ENCODE measurements around the gene PHIP.

PHIP gene

DNA sequence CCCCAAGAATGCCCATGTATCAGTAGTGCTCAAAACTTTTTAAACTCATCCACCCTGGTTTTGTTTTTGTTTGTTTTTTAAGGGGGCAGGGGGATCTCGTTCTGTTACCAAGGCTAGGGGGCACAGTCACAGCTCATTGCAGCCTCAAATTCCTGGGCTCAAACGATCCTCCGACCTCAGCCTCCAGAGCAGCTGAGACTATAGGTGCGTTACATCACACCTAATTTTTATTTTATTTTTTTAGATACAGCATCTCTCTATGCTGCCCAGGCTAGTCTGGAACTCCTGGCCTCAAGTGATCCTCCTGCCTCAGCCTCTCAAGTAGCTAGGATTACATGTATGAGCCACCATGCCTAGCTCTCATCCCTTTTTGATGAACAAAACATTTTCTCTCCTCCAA is 11.2 kb downstream of the PHIP start:
- DNase-seq: no peak

DNA sequence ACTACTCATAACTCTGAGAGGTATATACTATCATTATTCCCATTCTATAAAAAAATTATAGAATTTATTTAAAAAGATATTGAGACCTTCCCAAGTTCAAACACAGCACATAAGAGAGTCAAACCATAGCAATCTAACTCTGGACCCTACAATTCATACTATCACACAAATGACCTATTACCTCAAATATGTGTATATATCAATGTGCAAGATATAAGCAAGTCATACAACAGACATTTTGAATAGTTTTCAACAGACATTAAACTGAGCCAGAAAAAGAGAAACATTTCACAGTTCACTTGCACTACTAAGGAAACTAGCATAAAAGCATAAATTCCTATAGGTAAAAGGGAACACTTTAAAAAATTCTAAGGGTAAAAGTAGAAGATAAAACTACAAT is 11.7 kb downstream of the PHIP start:
- DNase-seq: no peak

DNA sequence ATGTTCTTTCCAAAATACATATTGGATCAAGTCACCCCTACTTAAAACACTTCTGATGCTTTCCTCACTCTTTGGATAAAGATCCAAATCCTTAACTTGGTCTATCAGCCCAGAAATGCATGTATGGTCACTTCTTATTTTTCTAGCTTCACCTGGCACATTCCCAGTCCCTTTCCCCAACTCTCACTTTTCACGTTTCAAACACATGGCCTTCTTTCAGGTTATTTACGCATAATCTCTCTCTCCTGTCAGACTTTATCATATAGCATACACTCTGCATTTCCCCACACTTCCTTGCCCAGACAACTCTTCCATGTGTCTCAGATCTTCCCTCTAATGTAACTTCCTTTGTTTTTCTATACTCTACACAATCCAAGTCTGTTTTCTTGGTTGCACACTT is 12.8 kb downstream of the PHIP start:
- DNase-seq: no peak

DNA sequence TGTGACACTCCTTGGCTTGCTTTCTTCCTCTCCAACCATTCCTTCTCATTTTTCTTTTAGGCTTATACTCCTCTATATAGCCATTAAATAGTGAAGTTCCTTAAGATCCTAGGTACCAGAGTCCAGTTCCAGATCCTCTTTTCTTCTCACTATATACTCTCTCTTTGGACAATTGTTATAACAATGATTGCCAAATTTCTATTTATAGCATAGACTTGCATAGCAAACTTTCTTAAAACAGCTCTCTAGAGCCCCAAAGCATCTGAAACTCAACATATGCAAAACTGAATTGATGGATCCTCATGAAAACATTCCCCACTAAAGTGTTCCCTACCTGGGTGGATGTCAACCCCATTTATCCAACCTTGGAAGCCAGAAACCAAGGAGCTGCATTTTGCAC is 13.4 kb downstream of the PHIP start:
- no peak for DNase-seq

DNA sequence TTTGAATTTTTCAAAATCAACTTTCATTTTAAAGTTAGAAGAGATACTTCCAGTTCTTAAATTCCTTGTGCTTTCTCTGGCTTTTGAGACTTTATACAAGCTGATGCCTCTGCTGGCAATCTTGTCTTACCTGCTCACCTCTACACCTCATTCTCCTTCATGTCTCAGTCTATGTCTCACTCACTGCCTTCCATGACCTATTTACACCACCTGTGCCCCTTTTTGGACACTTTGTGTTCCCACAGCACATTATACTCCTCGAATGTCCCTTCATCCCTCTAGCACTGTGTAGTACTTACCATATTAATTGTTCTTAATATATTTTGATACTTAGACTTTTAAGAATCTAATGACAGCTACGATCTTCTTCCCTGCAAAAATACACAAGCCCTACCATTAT is 15.3 kb downstream of the PHIP start:
- no peak for DNase-seq

DNA sequence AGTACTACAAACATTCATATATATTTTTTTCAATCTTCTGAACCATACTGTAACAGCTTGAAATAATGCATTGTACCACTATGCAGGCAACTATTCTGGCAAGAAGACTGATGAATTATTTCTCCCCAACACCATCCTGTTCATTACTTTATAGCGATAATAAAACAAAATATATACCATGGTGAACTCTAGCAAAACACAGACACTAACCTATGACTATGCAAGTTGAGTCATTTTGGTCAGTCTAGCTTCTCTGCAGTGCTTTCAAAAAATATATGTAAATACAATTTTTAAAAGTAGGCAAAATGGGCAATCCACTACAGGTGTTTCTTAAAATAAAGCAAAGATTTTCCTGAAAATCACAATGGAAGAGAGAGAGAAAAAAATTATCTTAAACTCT is 20.3 kb downstream of the PHIP start:
- DNase-seq: no peak

DNA sequence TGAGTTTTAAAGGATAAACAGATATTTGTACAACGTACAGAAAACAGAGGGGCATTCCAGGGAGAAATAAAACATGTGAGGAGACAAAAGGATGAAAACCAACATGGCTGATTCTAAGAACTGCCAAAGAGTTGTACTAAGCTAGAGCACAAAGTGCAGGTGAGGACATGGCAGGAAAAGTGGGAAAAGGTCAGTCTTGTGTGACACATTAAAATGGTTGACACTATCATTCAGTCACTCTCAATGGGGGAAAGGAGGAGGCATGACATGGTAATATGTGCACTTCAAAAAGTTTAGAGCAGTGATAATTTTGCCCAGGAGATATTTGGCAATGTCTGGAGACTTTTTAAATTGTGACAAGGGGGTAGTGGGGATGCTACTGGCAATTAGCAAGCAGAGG is 21.8 kb downstream of the PHIP start:
- DNase-seq: no peak

DNA sequence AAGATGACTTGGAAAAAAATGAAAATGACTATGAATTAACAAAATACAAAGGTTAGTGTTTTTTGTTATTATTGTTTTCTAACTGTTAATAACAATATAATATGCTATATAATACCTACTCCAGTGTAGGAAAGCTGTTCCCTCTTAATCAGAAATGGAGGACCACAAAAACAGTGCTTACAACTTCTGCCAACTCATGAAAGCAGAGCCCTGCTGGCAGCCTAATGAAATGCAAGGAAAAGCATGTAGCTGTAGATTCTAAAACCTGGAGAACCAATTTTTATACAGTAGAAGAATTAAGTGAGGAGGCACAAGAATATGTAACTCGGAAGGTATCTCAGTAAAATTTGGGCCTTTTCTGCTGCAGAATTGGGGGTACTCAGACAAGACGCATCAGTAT is 29.4 kb downstream of the PHIP start:
- no peak for DNase-seq

DNA sequence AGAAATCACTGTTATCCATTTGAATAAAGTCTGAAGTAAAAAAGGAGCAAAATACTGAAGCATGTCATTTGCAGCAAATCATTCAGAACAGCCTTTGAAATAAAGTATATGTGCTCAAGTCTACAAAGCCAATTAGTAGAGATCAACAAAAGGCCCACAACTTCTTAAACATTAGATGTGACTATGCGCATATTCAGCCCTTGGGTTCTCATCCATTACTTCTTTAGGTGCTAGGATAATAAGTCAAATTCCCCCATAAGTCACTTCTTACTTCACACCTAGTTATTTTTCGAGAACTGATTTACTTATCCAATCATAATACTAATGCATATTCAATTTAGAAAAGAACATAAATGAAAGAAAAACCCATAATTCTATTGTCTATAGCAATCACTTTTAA is 31.0 kb downstream of the PHIP start:
- no peak for DNase-seq

DNA sequence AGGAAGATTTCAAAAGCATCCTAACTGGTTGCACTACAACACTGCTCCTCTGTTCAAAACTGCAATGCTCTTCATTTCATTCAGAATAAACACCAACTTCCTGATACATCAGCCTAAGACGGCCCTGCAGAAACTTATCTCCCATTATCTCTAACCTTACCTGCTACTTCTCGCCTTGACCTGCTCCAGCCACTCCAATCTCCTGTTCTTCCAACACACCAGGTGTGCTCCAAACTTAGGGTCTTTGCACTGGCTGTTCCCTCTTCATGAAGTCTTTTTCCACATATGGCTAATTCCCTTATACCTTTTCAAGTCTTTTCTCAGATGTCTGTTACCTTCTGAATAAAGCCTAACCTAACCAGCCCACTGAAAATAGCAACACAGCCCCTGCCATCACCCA is 32.1 kb downstream of the PHIP start:
- DNase-seq: no peak

DNA sequence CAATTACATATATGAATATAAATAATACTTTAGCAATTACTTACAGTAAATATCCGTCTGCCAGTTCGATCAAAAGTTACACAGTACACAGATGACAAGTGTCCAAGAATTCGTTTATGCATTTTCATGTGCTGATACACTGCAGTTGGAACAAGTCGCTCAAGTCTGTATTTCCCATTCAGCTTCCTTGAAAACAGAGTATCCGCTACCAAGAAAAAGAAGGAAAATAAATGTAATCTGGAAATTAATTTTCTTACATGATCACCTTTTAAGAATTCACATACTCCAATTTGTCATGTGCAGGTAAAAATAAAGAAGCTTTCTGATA is 35.3 kb downstream of the PHIP start:
- DNase-seq: no peak

DNA sequence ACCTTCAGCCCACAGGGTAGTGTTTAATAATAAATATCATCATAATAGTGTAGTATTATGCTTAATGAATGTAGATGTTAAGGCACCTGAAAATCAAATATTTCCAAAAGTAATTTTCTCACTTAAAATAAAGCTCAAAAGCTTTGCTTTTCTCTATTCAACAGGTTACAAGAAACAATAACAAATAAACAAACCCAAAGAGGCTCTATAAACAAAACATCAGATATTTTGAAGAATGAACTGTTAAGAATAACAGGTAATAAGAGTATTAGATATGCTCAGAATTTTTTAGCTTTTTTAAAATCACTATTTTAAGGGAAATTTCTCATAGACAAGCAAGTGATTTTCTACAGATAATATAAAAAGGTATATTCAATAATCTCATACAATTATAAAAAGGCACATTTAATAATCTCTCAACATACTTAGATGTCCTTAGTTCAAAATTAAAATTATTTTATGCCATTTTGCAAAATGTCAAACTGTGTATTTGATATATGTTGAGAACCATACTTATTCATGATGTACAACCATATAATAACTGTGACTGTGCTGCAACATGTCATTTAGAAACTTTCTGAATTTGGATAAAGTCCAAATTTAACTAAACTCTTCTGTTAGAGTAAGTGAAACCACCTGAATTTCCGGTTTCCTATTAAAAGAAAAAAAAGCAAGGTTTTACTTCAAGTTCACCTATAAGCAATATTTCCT is 35.8 kb downstream of the PHIP start:
- DNase-seq: no peak

DNA sequence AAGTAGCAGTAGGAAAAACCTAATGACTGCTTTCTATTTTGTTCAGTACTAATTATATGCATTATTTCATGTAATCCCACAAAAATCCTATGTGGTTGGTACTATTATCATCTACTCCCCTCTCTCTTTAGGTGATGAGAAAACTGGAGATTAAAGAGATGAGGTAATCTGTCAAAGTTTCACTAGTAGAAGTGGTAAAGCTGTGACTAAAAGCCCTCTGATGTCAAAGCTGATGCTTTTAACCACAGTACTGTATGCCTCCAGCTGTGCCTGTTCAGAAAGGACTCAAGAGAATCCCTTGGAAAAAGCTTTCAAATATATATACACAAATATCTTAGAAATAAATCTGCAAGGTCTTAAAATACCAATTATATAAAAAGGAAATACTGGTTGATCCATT is 38.0 kb downstream of the PHIP start:
- no peak for DNase-seq

DNA sequence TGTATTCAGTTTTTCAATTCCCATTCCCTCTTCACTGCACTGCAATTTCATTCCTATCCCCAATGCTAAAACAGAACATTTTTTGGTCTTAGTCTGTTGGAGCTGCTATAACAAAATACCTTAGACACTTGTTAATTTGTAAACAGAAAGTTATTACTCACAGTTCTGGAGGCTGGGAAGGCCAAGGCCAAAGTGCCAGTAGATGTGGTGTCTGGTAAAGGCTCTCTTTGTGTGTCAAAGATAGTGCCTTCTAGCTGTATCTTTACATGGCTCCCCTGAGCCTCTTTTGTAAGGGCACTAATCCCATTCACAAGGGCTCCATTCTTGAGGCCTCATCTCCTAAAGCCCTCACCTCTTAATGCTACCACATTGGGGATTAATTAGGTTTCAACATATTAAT is 40.0 kb downstream of the PHIP start:
- DNase-seq: no peak

DNA sequence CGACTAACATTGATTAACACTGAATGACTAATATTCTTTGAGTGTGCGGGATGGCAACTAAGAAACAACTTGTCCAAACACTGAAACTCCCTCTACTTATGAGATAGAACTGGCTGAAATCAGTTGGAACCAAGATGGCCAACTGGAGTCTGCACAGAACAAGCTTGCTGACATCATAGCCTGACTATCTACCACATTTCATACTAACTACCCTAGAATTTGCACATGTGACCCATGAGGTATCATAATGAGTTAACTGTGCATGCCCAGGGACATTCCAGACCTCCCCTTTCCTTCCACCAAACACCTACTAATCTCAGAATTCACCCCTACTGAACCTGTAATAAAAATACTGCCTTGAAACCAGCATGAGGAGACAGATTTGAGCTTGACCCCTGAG is 43.2 kb downstream of the PHIP start:
- DNase-seq: no peak

DNA sequence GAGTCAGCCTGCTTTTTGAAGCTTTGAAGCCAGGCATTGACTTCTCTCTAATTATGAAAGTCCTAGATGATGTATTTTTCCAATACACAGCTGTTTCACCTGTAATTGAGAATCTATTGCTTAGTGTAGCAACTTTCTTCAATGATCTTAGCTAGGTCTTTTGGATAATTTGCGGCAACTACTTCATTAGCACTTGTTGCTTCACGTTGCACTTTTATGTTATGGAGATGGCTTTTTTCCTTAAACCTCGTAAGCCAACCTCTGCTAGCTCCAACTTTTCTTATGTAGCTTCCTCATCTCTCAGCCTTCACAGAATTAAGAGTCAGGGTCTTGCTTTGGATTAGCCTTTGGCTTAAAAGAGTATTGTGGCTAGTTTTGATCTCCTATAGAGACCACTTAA is 44.8 kb downstream of the PHIP start:
- DNase-seq: no peak

DNA sequence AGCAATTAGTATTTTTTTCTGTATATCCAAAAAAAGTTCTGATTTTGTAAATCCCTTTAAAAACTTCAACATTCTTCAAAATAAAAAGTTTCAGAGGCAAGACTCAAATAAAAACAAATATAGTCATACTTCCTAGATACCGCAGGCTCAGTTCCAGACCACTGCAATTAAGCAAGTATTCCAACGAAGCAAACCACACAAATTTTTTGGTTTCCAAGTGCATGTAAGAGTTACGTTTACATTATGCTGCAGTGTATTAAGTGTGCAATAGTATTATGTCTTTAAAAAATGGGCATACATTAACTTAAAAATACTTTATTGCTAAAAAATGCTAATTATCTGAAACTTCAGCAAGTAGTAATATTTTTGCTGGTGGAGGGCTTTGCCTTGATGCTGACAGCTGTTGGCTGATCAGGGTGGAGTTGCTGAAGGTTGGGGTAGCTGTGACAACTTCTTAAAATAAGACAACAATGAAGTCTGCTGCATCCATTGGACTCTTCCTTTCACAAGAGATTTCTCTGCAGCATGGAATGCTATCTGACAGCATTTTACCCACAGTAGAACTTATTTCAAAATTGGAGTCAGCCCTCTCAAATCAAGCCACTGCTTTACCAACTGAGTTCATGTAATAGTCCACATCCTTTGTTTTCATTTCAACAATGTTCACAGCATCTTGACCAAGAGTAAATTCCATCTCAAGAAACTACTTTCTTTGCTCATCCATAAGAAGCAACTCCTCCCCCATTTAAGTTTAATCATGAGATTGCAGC is 46.0 kb downstream of the PHIP start:
- DNase-seq: no peak

DNA sequence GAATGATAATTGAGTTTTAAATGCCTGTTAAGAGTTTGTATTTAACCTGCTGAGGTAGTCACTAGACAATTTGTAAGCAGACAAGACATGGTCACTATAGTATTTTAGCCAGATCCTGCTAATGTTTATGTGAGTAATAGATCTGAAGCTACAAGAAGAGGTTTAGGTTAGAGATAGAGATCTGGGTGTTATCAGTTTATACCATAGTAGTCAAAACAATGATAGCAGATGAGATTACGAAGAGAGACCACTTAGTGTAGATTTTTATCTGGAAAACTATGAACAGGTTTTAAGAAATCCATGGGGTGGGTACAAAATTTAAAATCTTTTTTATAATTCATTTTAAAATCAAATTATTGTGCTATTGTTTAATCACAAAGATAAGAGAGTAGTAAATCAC is 47.5 kb downstream of the PHIP start:
- no peak for DNase-seq

DNA sequence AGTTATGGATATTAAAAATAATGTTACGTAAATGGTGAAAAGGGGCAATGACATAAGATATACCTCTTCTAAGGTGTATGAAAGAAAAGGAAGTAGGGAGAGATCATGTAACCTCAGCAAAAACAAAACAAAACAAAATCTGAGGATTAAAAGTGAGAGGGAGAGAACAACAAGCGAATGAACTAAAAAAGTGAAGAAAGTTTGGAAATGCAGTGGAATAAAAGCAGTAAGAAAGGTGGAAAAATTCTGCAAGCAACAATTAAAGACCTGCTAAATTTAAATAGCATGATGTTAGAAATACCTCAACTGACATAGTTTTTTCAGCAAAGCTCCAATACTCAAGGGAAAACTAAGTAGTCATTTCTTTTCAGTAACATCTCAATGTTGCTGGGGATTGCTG is 48.0 kb downstream of the PHIP start:
- no peak for DNase-seq

DNA sequence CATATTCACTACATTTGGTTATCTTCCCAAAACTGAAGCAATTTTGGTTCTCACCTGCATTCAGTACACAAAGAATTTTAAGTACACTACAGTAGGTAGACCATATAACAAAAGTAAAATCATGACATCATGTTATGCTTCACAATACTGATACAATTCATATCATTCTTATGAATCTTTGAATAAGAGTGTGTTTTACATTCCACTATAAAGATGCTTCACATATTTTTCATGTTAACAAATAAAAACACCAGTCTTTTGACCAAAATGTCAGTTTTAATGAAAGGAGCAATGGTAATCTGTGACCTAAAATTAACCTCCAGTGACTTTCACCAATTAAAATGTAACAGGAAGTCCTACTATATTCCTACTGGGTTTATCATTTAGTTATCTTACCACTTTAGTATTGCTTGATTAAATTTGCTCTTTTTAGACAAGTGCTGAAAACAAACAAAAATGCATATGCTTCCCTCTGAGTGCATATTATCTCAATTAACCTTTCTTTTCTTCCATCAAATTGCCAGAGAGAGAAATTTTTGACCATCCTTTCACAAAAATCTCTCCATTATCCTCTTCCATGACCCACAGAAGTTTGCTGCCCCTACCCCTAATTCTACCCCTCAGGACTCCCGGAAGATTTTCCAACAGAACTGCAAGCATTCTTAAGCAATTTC is 49.3 kb downstream of the PHIP start:
- DNase-seq: no peak

DNA sequence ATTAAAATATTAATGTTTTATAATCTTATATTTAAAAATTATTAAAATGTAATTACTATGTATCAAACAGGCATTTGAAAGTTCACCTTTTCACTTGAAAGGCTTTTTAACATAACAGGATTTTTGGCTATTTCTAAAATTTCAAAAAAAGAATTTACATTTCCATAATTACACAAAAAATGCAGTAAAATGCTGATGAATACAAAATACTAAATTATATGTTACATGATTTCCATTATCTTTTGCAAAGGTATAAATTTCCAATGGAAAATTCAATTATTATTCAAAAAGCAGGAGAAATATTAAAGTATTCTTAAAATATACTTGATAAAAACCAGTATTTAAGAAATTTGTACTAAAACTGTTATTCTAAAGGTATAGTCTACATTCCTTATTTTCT is 66.1 kb downstream of the PHIP start:
- DNase-seq: no peak

DNA sequence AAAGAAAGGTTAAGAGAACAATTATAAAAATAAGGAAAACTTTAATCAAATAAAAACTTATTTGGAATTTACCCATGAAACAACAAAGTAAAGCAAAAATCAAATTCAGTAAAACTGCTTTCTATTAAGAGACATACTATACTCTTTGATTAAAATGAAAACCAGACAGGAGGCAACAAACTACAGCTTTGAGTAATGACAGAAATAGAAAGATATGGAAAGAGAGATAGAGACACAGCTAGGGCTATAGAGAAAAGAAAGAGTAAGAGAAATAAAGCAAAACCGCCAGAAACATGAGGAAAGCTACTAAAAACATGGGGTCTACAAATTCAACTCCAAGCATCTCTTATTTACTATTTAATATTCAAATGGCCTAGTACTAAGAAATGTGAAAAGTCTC is 67.6 kb downstream of the PHIP start:
- DNase-seq: no peak

DNA sequence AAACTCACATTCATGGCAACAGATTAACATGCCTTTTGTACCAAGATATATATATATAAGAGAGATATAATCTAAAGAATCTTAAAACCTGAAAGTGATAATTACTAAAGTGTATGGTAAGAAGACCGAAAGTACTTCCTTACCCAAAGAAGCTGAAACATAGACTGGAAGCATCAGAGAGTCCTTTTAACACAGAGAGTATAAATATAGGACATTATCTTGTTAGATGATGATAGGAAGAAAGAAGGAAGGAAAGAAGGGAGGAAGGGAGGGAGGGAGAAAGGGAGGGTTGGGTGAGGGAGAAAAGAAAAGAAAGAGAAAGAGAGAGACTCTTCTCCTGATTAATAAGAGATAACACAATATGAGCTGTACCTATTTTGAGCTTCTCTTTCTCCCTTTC is 68.2 kb downstream of the PHIP start:
- DNase-seq: no peak

DNA sequence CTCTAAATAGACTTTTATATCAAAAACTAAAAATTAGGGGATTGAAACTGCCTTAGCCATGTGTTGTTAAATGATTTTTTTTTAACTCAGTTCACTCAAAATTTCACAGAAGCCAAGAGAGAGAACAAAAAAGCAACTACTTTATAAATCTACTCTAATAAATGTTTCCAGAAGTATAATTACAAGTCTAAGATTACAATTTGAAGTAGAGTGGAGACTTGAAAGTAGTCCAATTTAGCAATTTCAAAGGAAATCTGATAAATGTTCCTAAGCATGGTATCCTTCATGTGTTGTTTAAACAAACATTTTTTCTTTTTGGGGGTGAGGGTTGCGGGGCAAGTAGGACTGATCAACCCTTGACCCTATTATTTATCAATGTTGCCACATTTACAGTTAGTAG is 72.6 kb downstream of the PHIP start:
- DNase-seq: no peak

DNA sequence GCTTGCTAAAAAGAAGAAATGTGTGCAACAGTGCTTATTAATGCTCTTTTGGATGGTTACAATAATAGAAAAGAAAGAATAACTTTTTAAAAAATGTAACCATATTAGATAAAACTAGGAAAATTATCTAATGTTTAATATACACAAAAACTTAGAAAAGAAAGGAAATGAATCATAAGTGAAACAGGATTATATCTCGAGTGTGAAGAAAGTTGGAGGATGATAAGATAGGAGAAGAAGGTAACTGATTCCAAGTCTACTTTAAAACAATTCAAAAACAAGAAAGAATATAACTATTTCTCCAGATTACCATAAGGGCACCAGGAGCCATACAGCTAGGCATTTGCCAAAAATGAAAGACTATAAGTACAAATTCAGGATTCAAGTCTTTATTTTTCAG is 73.0 kb downstream of the PHIP start:
- DNase-seq: no peak

Measured in stimulated activated CD8-positive, alpha-beta memory T cell treated with anti-CD3 and anti-CD28 coated beads, Interleukin-4, amount 100 ng/mL, for 48 hours (primary cell).